DMS 273 treated with DMSO at 0.1 percent for 48 hours (cell line): ENCODE data around the gene DCTN4.
"Not testable (repeated sequence)": the region's sequence is repeated elsewhere in the genome, so short reads cannot be mapped to it uniquely, and the experiment has no call there.

ENCODE experiments used
- DNase-seq: peaks from one replicate; lab custom pipeline; 2025; lab: John Stamatoyannopoulos, UW

DCTN4 gene

DNA sequence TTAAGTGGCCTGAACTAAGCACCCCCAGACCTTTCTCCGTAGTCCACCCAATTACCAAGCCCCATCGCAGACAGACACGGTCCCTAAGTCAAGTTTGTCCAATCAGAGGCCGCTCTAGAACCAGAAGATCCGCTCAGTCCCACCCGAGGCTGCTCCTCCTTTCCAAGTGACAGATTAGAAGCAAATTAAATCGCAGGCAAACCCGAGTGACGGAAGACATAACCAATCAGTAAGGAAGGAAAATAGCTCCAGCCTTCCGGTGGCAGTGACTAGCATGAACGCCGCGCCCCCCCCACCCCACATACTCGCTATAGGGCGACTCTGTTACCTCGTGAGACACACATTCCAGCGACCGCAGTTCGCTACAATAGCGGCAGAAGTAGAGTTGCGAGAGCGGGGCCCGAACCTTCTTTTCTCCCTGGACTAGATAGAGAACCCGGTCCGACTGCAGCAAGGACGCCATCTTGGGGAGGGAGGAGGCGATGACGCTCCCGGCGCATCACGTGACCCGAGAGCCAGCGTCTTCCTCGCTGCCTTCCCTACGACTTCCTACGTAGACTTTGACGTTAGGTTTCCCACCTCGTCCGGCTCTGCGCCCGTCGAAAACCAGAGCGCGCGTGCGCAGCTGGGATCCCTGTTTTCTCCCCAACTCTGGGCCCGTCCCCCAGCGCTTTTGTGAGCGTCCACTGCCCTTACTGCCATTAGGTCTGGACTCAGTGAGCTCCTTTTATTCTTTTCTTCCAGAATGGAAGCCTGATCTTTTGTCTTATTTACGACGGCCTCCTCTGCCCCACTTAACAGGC, at the start of gene DCTN4:
DCTN4 (minus strand) TSS at position 487 of the 803 bp plus-strand sequence; CDS start at position 463, 24 bp downstream.
- DNase-seq, result peak; percentile 99

DNA sequence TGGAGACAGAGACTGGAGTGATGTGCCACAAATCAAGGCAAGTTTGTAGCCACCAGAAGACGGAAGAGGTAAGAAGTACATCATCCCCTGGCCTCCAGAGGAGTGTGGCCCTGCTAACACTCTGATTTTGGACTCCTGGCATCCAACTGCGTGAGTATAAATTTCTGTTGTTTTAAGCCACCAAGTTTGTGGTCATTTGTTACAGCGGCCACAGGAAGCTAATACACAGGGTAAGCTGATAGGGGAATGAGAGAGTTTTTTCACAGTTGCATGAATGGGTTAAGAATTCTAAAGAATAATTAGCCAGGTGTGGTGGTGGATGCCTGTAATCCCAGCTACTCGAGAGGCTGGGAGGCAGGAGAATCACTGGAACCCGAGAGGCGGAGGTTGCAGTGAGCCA, 45.6 kb upstream of the DCTN4 start:
- DNase-seq, result no peak

DNA sequence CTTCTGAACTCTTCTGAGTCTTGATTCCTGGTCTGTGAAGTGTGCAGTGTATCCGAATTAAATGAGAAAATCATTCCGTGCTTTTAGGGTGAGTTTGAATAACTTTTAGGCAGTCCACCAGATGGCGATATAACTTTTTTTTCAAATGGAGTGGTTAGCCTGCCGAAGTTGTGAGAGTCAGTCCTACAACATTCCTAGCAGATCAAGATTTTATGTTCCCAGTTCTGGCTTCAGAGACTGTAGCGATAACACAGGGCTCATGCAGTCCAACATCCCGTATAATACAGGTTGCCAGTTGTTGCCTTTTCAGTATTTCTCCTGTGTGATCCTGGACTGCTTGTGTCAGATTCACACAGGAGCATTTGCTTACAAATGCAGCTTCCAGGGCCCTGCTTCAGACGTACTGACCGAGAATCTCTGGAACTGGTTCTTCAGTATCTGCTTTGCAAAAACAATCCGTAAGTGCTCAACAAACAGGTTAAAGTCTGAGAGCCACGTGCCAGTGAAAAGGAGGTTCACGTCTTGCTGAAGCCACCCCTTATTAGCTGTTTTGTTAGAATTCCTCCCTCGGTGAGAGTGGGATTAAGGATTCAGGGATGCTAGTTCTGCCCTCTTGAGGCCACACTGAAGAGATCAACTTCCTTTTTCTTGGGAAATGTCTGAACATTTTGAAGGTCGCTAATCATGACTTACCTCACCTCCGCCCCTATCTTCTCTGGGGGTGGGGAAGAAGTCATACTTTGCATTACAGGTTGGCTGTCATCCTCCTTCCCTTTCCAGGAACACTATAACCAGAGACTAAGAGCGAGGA, 42.5 kb upstream of the DCTN4 start:
- DNase-seq, result peak; percentile 43

- DNase-seq, result no peak
Measured at GRCh38 chr5:150797384-150797783, 38.6 kb upstream of the DCTN4 start.

- no peak for DNase-seq
Measured at GRCh38 chr5:150794927-150795326, 36.1 kb upstream of the DCTN4 start.

- DNase-seq, result not testable (repeated sequence)
Measured at GRCh38 chr5:150793423-150793888, 34.6 kb upstream of the DCTN4 start.

GRCh38 chr5:150791536-150791935, 32.7 kb upstream of the DCTN4 start:
- no peak for DNase-seq

DNA sequence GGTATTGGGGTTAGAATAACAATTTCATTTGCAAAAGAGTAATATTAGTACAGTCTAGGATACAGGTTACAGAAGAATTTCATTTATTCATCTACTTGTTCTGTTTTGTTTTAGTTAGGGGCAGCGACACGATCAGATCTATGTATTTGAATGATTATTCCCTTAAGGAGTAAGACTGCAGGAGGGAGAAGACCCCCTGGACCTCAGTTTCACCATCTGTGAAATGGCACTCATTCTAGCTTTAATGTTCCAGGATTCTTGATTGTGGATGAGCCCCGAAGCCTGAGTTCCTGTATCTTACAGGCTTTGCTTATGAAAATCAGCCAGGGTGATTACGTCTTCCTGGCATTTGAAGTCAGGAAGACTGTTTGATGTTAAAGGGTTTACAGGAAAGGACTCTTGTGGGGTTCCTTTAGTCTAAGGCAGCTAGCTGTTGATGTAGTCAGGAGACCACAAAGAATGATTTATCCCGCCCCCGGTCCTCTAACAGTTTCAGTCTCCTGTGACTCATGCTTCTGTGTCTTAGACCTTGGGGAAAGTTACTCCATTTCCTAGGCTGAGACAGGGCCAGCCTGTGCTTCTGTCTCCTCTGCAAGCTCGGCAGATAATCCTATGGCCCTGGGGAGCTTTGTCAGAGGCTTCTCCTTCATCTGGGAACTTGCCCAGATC, 31.3 kb upstream of the DCTN4 start:
- DNase-seq, result no peak

- DNase-seq, result no peak
Measured at GRCh38 chr5:150789450-150789849, 30.6 kb upstream of the DCTN4 start.

GRCh38 chr5:150788977-150789376, 30.2 kb upstream of the DCTN4 start:
- DNase-seq, result no peak

DNA sequence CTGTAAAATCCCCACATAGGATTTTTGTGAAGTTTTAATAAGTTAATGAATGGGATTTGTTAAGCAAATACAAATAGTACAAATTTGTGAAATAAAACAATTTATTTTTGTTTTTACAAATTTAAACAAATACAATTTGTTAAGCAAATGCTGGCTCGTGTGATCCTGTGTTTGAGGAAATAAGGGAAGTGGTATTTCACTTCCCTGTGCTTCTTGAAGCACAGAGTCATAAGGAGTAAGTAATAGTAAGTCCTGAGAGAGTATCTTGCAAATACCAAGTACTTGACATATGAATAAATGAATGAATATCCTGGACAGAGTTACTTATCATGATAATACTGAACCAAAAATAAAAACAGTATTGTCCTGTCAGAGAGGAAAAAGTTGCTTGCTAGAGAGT, 28.8 kb upstream of the DCTN4 start:
- DNase-seq, result no peak

- no peak for DNase-seq
Measured at GRCh38 chr5:150786876-150787275, 28.1 kb upstream of the DCTN4 start.

DNA sequence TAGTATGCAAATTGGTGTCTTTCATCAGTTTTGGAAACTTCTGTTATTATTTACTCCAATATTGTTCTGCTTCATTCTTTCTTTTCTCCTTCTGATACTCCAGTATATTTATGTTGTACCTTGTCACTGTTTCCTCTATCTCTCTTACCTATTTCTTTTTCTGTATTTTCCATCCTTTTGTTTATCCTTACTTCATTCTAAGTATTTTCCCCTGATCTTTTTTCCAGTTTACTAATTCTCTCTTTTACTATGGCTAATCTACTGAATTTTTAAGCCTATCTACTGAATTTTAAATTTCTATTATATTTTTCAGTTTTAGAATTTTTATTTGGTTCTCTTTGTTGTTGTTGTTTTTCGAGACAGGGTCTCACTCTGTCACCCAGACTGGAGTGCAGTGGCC, 27.1 kb upstream of the DCTN4 start:
- no peak for DNase-seq

DNA sequence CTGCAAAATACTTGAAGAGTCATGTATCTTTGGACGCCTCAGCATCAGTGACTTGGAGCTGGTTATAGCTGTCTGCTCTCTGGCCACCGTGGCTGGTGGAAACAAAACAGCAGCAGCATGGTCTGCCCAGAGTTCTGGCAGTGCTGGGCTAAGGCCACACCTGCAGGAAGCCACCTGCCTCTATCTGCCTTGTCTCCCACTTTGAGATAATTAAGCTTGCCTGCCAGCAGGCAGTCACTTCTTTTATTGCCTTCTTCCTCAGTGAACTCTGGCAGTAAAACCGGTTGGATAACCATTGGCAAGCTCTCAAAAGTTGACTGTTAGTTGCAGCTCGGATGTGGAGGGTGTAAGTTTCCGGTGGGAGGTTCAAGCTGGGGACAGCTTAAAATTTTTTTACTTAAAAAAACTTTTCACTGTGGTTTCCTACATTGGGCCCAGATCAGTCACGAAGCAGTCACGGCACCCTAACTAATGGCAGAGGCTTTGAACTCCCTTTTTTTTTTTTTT, 24.7 kb upstream of the DCTN4 start:
- peak; percentile 38 for DNase-seq

DNA sequence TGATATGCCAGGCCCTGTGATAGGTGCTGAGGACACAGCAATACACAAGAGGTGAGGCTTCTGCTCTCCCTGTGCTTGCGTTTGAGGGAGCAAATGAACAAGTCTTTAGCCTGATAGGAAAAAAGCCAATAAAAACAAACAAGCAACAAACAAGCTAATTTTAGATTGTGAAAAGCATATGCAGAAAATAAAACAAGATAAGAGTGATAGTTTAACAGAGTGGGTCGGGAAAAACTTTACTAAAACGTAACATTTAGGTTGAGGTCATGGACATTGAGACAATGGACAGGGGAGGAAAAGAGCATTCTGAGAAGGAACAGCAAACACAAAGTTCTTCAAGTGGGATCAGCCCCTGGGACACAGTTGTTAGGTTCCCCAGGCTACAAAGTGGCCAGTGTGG, 24.0 kb upstream of the DCTN4 start:
- no peak for DNase-seq

DNA sequence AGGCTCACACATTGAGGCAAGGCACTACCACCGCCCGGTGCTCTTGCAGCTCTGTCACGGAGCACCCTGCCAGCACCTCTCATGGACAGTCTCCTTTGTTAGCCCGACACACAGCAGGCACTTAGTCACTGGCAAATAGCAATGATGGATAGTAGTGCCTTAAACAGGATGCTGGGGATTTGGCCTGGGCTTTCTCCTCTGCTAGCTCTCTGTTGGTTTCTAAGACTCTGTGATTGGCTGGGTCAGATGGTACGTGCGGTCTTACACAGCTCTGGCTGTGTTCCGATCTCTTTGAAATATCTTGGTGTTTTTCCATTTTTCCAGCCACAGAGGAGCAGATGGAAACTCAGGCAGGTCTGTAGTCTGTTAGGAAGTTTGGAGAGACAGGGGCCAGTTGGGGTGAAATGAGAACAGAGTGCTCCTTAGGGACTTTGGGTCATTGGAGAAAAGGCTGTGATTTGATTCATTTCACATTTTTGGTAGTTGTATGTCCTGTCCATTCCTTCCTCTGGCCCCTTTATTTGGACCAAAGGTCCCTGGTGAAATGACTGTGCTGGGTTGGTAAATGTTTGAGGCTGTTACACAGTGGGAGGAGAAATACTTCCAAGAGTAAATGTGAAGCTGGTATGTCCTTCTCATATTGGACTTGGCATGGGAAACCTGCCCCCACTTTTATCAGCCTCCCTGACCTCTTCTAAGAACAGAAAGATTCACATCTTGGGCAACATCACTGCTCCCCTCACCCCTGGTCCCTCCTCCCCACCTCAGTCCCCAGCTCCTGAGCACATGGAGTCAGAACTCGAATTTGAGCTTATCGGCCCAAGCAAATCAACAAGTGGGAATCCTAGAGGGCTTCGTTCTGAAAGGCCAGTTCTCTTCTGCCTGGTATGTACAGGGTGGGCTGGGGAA, 23.1 kb upstream of the DCTN4 start:
- DNase-seq, result no peak

- no peak for DNase-seq
Measured at GRCh38 chr5:150780816-150781221, 22.0 kb upstream of the DCTN4 start.

DNA sequence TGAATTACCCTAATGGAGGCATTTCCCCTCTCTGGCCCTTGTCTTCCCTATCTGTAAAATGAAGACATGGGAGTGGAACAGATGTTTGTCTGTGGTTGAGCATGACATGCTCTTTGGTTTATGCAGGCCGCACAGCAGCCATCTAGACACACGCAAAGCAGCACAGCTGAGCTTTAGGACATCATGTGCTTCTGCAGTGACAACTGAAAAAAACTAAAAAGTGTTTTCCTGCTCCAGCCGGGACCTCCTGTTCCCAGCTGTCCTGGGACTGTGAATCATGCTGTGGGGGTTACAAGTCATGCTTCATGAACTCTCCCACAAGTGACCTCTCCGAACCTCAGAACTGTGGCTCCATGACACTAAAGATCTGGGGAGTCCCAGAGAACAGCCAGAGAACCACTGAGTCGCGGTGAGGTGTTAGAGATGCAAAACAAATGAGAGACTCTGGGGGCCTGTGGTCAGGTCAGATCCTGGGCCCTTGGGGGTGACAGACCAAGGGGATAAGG, 21.4 kb upstream of the DCTN4 start:
- no peak for DNase-seq

- no peak for DNase-seq
Measured at GRCh38 chr5:150779397-150780186, 20.8 kb upstream of the DCTN4 start.
